ENCODE measurements around the gene XPO4. TPM values are rescaled to one million over a fixed set of nuclear protein-coding genes. Genes with fewer than 3 reads are reported as not detected.
A peak's percentile ranks its signal among the peaks of the same experiment; 100 is the strongest.
"Not testable (repeated sequence)": the region's sequence is repeated elsewhere in the genome, so short reads cannot be mapped to it uniquely, and the experiment has no call there.

Gene XPO4
- total RNA-seq, 1 experiment from 2014 or later, result 7.0 TPM

DNA sequence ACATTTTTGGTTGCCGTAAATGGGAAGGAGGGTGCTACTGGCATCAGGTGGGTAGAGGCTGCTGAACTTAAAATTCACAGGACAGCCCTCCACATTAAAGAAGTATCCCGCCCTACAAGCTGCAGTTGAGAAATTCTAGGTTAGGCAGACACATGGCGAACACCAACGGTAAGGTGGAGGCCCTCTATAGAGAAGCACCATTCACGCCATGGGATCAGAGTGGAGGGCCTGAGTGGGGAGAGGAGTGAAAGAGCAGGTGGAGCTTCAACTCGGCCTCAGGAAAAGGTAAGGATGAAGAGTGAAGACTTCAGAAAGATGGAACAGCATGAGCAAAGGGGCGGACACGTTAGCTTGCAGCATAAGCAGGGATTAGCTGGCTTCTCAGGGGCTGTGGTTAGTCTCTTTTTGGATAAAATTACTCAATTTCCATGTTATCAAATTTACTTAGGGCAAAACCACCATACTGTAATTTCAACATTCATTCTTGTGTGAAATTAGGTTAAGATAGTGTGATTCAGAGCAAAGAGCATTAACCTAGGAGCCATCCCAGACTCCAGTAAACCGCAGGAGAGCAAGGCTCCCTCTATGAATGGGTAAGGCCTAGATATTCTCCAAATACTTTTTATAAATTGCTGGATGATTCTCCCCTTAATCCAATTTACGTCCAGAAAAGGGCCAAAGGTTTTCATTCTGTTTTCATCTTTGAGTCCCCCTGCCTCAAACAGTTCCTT, 130.0 kb downstream of the XPO4 start:
- peak; percentile 2 for DNase-seq (ENCODE audit: low read depth)

DNA sequence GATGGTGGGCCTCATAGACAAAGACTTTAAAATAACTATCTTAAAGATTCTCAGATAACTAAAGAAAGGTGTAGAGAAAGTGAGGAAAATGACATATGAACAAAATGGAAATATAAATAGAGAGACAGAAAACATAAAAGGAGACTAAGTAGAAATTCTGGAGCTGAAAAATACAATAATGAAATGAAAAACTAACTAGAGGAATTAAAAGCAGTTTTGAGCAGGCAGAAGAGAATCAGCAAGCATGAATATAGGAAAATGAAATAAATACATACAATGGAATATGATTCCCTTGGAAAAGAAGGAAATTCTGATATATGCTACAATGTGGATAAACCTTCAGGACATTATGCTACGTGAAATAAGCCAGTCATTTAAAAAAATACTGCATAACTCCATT, 132.7 kb downstream of the XPO4 start:
- in situ Hi-C loops (cut with HindIII; ENCODE audit: low pct_unique_long_range_greater_than_20kb, low sequenced_read_pairs), result no loop called here
- no peak for DNase-seq (ENCODE audit: low read depth)

More for the DNA sequence above, 130.0 kb downstream of the XPO4 start:
- in situ Hi-C loops (cut with HindIII; ENCODE audit: low pct_unique_long_range_greater_than_20kb, low sequenced_read_pairs), result no loop called here

DNA sequence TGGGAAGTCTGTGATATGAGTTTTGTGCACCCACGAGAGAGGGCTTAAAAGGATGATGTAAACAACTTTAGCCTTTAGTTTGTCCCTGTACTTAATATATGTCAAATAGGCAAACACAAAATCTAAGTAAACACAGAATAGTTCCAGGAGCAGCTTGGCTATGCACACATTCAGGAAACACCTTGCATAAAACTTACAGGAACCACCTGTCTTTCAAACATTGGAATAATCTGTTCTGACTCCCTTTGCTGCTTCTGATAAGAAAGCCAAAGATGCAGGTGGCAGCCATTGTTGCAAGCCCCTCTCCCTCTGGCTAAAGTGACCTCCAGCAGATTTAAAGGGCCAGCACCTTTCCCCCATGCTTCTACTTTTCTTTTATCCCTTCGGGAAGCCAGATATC, 133.5 kb downstream of the XPO4 start:
- in situ Hi-C loops (cut with HindIII; ENCODE audit: low pct_unique_long_range_greater_than_20kb, low sequenced_read_pairs), result no loop called here
- DNase-seq (ENCODE audit: low read depth), result no peak

DNA sequence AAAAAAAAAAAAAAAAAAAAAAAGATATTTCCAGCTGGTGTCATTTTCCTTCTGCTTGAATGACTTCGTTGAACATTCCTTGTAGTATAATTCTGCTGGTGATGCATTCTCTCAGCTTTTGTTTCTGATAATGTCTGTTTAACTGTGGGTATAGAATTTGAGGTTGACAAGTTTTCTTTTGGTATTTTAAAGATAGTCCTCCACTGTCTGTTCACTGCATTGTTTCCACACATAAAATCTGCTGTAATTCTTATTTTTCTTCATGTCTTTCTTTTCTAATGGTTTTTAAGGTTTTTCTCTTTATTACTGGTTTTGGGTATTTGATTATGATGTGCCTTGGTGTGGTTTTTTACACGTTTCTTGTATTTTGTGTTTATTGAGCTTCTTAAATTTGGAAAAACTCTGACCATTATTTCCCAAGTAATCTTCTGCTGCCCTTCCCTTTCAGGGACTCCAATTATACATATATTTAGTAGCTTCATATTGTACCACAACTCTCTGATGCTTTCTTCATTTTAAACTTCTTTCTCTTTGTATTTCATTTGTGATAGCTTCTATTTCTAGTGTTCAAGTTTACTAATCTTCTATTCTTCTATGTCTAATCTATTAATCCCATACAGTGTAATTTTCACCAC, 135.1 kb downstream of the XPO4 start:
- in situ Hi-C loops (cut with HindIII; ENCODE audit: low pct_unique_long_range_greater_than_20kb, low sequenced_read_pairs), result no loop called here

DNA sequence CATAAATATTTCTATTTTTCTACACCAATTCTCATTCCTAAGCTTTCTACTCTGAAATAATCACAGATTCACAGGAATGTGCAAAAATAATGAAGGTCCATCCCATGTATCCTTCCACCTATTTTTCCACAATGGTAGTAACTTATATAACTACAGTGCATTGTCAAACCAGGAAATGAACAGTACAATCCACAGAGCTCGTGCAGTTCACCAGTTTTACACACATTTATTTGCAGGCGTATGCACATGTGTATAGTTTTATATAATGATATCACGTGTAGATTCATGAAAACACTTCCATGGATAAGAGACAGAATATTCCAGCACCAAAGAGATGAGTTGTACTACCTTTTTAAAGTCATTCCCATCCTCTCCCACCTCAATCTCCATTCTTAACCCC, 141.7 kb downstream of the XPO4 start:
- in situ Hi-C loops (cut with HindIII; ENCODE audit: low pct_unique_long_range_greater_than_20kb, low sequenced_read_pairs), result no loop called here
- no peak for DNase-seq (ENCODE audit: low read depth)

More for the DNA sequence above, 135.1 kb downstream of the XPO4 start:
- DNase-seq (ENCODE audit: low read depth), result no peak

DNA sequence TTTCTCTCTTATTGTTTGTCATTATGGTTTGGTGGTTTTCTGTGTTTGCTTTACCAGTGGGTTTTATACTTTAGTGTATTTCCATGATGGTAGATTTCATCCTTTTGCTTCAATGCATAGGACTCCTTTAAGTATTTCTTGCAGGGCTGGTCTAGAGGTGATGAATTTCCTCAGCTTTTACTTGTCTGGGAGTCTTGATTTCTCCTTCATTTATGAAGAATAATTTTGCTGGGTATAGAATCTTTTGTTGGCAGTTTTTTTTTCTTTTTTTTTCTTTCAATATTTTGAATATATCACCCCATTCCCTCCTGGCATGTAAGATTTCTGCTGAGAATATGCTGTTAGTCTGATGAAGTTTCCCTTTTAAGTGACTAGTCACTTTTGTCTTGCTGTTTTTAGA, 148.5 kb downstream of the XPO4 start:
- in situ Hi-C loops (cut with HindIII; ENCODE audit: low pct_unique_long_range_greater_than_20kb, low sequenced_read_pairs), result no loop called here
- DNase-seq (ENCODE audit: low read depth), result no peak

DNA sequence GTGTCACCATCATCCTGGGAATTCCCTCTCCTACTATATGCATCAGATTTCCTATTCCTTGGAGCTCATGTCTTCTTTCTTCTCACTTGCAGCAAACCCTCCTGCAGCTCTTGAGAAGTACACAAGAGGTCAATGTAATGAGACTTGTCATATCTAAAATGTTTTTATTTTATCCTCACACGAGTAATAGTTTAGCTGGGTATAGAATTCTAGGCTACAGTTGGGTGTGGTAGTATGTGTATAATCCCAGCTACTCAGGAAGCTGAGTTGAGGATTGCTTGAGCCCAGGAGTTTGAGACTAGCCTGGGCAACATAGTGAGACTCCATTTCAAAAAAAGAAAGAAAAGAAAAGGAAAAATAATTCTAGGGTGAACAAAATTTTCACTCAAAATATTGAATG, 153.2 kb downstream of the XPO4 start:
- no peak for DNase-seq (ENCODE audit: low read depth)
- in situ Hi-C loops (cut with HindIII; ENCODE audit: low pct_unique_long_range_greater_than_20kb, low sequenced_read_pairs), result no loop called here

DNA sequence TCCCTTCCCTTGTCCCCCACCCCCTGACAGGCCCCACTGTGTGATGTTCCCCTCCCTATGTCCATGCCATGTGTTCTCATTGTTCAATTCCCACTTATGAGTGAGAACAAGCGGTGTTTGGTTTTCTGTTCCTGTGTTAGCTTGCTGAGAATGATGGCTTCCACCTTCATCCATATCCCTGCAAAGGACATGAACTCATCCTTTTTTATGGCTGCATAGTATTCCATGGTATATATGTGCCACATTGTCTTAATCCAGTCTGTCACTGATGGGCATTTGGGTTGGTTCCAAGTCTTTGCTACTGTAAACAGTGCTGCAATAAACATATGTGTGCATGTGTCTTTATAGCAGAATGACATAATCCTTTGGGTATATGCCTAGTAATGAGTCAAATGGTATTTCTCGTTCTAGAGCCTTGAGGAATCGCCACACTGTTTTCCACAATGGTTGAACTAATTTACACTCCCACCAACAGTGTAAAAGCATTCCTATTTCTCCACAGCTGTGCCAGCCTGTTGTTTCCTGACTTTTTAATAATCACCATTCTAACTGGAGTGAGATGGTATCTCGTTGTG, 158.6 kb downstream of the XPO4 start:
- in situ Hi-C loops (cut with HindIII; ENCODE audit: low pct_unique_long_range_greater_than_20kb, low sequenced_read_pairs); DNase-seq (ENCODE audit: low read depth): not testable (repeated sequence)

DNA sequence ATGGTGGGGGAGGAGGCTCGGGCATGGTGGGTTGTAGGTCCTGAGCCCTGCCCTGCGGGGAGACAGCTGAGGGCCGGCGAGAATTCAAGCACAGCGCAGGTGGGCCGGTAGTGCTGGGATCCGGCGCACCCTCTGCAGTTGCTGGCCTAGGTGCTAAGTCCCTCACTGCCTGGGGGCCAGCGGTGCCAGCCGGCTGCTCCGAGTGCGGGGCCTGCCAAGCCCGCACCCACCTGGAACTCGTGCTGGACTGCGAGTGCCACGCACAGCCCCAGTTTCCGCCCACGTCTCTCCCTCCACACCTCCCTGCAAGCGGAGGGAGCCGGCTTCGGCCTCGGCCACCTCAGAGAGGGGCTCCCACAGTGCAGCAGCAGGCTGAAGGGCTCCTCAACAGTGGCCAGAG, 162.5 kb downstream of the XPO4 start:
- in situ Hi-C loops (cut with HindIII; ENCODE audit: low pct_unique_long_range_greater_than_20kb, low sequenced_read_pairs), result no loop called here
- no peak for DNase-seq (ENCODE audit: low read depth)

DNA sequence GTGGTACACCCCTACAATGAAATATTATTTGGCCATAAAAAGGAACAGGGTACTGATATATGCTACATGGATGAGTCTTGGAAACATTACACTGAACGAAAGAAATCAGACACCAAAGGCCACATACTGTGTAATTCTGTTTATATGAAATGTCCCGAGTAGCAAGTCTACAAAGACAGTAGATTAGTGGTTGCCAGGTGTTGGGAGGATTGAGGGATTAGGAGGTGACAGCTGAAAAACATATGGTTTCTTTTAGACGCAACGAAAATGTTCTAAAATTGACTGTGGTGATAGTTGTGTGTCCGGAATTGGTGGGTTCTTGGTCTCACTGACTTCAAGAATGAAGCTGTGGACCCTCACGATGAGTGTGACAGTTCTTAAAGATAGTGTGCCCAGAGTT, 163.9 kb downstream of the XPO4 start:
- in situ Hi-C loops (cut with HindIII; ENCODE audit: low pct_unique_long_range_greater_than_20kb, low sequenced_read_pairs), result no loop called here
- DNase-seq (ENCODE audit: low read depth), result no peak

DNA sequence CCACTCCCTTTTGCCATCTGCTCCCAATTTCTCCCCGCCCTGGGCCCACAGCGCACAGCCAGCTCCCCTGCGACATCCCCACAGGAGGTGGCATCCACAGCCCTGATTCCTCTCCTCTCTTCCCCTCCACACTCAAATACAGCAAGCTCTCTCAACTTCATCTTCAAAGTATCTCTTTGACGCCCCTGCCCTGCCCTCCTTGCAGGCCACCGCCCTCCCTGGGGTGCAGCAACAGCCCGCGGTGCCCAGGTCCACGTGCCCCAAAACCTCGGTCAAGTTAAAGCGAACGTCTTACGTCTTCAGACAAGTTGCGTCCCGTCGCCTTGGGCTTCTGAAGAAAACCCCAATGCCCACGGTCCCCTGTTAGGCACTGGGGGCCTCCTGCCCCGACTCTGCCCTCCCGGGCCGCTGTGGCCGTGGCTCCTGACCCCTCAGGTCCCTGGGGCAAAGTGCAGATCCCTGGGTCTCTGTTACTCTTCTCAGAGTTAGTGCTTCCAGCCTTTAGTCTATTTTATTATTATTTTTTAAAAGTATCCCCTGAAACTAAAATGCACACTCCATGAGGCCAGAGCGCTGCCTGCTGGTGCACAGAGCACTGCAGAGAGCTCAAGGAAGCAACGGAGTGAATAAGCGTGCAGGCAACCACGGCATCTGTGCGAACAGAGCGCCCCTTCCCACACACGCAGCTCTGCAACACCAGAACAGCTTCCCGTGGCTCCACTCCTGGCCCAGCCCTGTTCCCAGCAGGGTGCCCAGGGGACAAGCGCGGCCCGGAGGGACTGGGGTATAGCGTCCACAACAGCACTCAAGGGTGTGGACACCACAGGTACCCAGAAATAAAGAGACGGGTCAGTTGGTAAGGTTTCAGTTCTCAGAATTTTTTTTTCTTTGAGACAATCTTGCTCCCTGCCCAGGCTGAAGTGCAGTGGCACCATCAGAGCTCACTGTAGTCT, 172.6 kb downstream of the XPO4 start:
- DNase-seq (ENCODE audit: low read depth), result no peak
- in situ Hi-C loops (cut with HindIII; ENCODE audit: low pct_unique_long_range_greater_than_20kb, low sequenced_read_pairs), result no loop called here

DNA sequence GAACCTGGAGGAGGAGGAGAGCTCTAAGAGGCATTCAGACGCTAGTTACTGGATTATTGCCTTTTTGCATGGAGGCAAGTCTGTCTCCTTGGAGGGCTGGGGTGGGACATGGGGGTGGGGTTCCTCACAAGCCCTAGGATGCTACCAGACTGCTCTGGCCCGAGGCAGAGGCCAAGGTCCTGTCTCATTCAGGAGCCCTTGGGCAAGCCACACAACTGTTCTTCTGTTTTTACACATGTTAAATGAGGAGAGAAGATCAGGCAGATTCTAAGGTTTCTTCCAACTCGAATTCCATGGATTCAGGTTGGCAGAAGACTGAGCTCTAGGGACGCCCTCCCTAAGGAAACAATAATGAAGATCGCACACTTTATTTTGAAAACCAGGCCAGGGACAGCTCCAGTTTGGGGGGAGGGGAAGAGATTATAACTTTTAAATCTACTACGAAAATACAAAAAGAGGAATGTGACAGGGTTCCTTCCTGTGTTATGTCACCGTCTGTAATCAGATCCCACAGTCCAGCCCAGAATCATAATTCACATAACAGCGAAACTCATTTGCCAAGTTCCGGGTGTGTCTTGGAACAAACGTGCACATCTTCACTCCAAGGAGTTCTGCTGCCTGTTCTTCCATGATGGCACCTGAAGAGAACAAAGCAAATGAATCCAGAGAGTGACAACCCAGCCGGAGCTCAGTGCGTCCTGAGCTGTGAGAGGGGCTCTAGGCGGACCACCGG, 173.8 kb downstream of the XPO4 start:
- no peak for DNase-seq (ENCODE audit: low read depth)
- in situ Hi-C loops (cut with HindIII; ENCODE audit: low pct_unique_long_range_greater_than_20kb, low sequenced_read_pairs), result no loop called here

DNA sequence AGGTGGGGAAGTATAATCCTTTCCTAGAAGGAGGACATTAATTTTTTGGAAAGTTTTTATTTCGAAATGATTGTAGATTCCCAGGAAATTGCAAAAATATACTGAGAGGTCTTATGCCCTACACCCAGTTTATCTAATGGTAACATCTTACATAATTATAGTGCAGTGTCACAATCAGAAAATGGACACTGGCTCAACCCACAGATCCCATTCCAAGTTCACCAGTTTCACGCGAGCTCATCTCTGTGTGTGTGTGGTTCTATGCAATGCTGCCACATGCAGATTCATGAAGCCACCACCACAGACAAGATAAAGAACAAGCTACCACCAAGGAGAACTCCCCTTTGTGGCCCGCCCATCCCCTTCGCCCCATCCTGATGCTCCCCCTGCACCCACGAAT, 174.7 kb downstream of the XPO4 start:
- in situ Hi-C loops (cut with HindIII; ENCODE audit: low pct_unique_long_range_greater_than_20kb, low sequenced_read_pairs), result no loop called here
- DNase-seq (ENCODE audit: low read depth), result no peak

Other genes with a start within 250 kb of the XPO4 start
- gene IL17D, start 199.0 kb downstream of the XPO4 start, total RNA-seq (2014; rRNA removed; shearing (Covaris generic); ENCODE audit: low replicate concordance), result 0.07 and 0.12 TPM in 2 replicates
- gene EEF1AKMT1, start 128.8 kb downstream of the XPO4 start, total RNA-seq (2014; rRNA removed; shearing (Covaris generic); ENCODE audit: low replicate concordance), result 4.4 and 14.9 TPM in 2 replicates
- gene LATS2, start 158.8 kb upstream of the XPO4 start, total RNA-seq (2014; rRNA removed; shearing (Covaris generic); ENCODE audit: low replicate concordance), result 7.3 and 14.1 TPM in 2 replicates
- 58.4 and 92.5 TPM in 2 replicates for gene SAP18, start 237.4 kb upstream of the XPO4 start, total RNA-seq (2014; rRNA removed; shearing (Covaris generic); ENCODE audit: low replicate concordance)